PC-9 (cell line): Measurements from ENCODE around the gene SLC22A23. TPM values are rescaled to one million over a fixed set of nuclear protein-coding genes. Genes with fewer than 3 reads are reported as not detected.

Experiments used
- Bru-seq: library from RNA; stranded (reverse); fragments of 400-500 nt; gene quantifications from one replicate; lab custom pipeline; 2021; lab: Mats Ljungman, UMichigan
- BruChase-seq, 2 experiments: library from RNA; stranded (reverse); fragments of 400-500 nt; gene quantifications; one replicate each; lab custom pipeline; 2021; lab: Mats Ljungman, UMichigan
- BruUV-seq: library from RNA; stranded (reverse); fragments of 400-500 nt; replicated peaks from 2 replicates; lab custom pipeline; 2021; lab: Mats Ljungman, UMichigan
- CTCF ChIA-PET: fragments of 300-600 bp; sonication (Branson Sonifier 250); formaldehyde crosslinking; loops from one replicate; lab custom pipeline; 2022; ENCODE audit warnings: antibody characterized with exemption; lab: Charles Lee
- POLR2A ChIA-PET: fragments of 300-600 bp; sonication (Branson Sonifier 250); formaldehyde crosslinking; loops from one replicate; lab custom pipeline; 2022; ENCODE audit warnings: antibody characterized with exemption; ENCODE audit not compliant: unreplicated experiment; lab: Charles Lee
- DNase-seq, 2 experiments: peaks; one replicate each; pipeline versions ENCODE4 v3.0.0 to v3.0.0-alpha.2; 2015 to 2022; ENCODE audit warnings: mixed read lengths in 1 of 2
- H2AFZ ChIP-seq: fragments of 200-600 bp; sonication (generic); 2 replicates; pipeline ENCODE4 v1.8.1; 2017; ENCODE audit warnings: antibody characterized with exemption
- H3F3A ChIP-seq: fragments of 200-600 bp; sonication (generic); 2 replicates; pipeline ENCODE4 v1.8.1; 2017; ENCODE audit warnings: antibody characterized with exemption, mild to moderate bottlenecking, low read depth; ENCODE audit not compliant: insufficient read depth
- H3K27ac ChIP-seq: fragments of 200-600 bp; sonication (generic); 2 replicates; pipeline ENCODE4 v1.6.1; 2016; ENCODE audit warnings: mixed run types
- H3K27me3 ChIP-seq: fragments of 200-600 bp; sonication (generic); 2 replicates; pipeline ENCODE4 v1.6.1; 2016; ENCODE audit warnings: low read depth, mixed run types; ENCODE audit not compliant: insufficient read depth
- H3K36me3 ChIP-seq: fragments of 200-600 bp; sonication (generic); 2 replicates; pipeline ENCODE4 v1.6.1; 2016; ENCODE audit warnings: low read depth, mixed run types
- H3K4me1 ChIP-seq: fragments of 200-600 bp; sonication (generic); replicated peaks from 2 replicates; pipeline ENCODE4 v1.6.1; 2016; ENCODE audit warnings: mixed run types; ENCODE audit not compliant: insufficient read depth
- H3K4me2 ChIP-seq: fragments of 200-600 bp; sonication (generic); 2 replicates; pipeline ENCODE4 v1.6.1; 2017; ENCODE audit warnings: mixed run types
- H3K4me3 ChIP-seq: fragments of 200-600 bp; sonication (generic); 2 replicates; pipeline ENCODE4 v1.6.1; 2016; ENCODE audit warnings: mixed run types
- H3K79me2 ChIP-seq: fragments of 200-600 bp; sonication (generic); 2 replicates; pipeline ENCODE4 v1.6.1; 2017; ENCODE audit warnings: low read depth, mixed run types
- H3K9me2 ChIP-seq: fragments of 200-600 bp; sonication (generic); 2 replicates; pipeline ENCODE4 v1.8.1; 2017; ENCODE audit warnings: mild to moderate bottlenecking; ENCODE audit not compliant: insufficient read depth
- H3K9me3 ChIP-seq: fragments of 200-600 bp; sonication (generic); 2 replicates; pipeline ENCODE4 v1.8.1; 2016; ENCODE audit warnings: low read depth; ENCODE audit not compliant: insufficient read depth
- H4K20me1 ChIP-seq: fragments of 200-600 bp; sonication (generic); 2 replicates; pipeline ENCODE4 v1.8.1; 2017; ENCODE audit not compliant: insufficient read depth
- EZH2 ChIP-seq: fragments of 200-600 bp; sonication (generic); IDR thresholded peaks from 2 replicates; pipeline ENCODE4 v1.8.0; 2017; ENCODE audit warnings: antibody characterized with exemption, low read depth
- intact Hi-C: fragments of 100-400 bp; cut with micrococcal nuclease; formaldehyde crosslinking; loops from one replicate; pipeline ENCODE4 v1.10.0; 2022; ENCODE audit not compliant: unreplicated experiment
- long read RNA-seq: library from polyadenylated mRNA; stranded (forward); transcript quantifications from one replicate; pipeline ENCODE4 v2.0.0, GENCODE V29; 2022
- total RNA-seq: library from RNA; stranded (reverse); gene quantifications from 2 replicates; pipeline ENCODE4 v1.2.3, GENCODE V29; 2021
- TF ChIP-seq, protein P1 (sequence below): fragments of 200-600 bp; sonication (generic); conservative IDR thresholded peaks from 2 replicates; pipeline ENCODE4 v1.6.1; 2017; ENCODE audit warnings: mixed run types, antibody characterized with exemption, mild to moderate bottlenecking, moderate library complexity

SLC22A23 gene, protein sequence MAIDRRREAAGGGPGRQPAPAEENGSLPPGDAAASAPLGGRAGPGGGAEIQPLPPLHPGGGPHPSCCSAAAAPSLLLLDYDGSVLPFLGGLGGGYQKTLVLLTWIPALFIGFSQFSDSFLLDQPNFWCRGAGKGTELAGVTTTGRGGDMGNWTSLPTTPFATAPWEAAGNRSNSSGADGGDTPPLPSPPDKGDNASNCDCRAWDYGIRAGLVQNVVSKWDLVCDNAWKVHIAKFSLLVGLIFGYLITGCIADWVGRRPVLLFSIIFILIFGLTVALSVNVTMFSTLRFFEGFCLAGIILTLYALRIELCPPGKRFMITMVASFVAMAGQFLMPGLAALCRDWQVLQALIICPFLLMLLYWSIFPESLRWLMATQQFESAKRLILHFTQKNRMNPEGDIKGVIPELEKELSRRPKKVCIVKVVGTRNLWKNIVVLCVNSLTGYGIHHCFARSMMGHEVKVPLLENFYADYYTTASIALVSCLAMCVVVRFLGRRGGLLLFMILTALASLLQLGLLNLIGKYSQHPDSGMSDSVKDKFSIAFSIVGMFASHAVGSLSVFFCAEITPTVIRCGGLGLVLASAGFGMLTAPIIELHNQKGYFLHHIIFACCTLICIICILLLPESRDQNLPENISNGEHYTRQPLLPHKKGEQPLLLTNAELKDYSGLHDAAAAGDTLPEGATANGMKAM
- total RNA-seq = 13.5 and 16.3 TPM in 2 replicates
- percentile 58 among the genes with signal in this experiment for Bru-seq, nascent RNA
- percentile 68 among the genes with signal in this experiment for BruChase-seq, experiment 1, labeled RNA remaining after a 2-hour chase
- percentile 59 among the genes with signal in this experiment for BruChase-seq, experiment 2, labeled RNA remaining after a 6-hour chase
- long read RNA-seq, full-length matches to known transcripts = 2 of 6 reads
- long read RNA-seq, partial matches to known transcripts = 0 of 6 reads
- long read RNA-seq, other reads (novel, unspliced or antisense) = 4 of 6 reads

DNA sequence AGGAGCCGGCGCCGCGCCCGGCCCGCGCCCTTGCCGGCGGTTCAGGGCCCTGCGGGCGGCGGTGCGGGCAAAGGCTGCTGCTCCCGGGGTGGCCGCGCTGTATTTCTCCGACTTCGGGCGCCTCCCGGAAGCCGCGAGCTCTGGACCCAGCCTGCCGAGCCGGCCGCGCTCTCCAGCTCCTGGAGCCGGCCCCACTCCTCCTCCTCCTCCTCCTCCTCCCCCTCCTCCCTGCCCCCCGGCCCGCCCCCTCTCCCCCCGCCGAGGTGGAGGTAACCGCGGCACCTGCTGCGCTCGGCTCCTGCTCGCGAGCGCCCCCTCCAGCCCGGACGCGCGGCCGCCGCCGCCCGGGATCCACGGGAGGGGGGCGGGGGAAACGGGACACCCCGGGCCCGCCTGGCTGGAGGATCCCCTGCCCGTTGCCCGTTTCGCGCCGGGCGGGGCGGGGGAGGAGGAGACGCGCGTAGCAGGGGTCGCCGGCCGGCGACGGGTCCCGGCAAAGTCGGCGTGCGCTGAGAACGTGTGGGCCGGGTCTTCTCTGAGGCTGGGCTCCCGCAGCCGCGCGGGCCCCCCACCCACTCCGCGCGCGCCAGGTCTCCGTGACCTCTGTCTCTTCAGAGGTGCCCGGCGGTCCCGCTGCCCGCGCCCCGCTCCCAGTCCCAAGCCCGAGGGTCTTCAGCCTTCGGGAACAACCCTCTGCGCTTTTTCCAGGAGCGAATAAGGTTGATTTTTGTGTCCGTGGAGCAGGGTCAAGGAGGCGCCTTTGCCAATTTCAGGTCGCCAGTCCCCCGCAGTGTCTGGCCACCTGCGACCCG, at the start of gene SLC22A23:
Gene SLC22A23, minus strand, starts transcription at position 153 of the 812 bp plus-strand sequence. CDS start 491 bp downstream, outside the sequence.
- ChIA-PET CTCF (interaction anchor here (0.5 to 1.0 kb wide), 14 partner anchors 15 to 1472 kb away, joined by 3 to 9 read pairs (median 4); no protein-coding TSS in a partner anchor), POLR2A (interaction anchor here (0.6 to 0.7 kb wide), 2 partner anchors 15 to 62 kb away, joined by 3 to 5 read pairs; no protein-coding TSS in a partner anchor)
- Histone ChIP-seq H3K4me1 (peaks cover 14% of the 10 kb centered on the region), H3K79me2 (peaks cover 23% of the 10 kb centered on the region), H4K20me1 (no peaks in the 10 kb centered on the region; the same call in 1 of the 2 replicates), H3K36me3 (no peaks in the 10 kb centered on the region), H3K9me2 (no peaks in the 10 kb centered on the region), H2AFZ (peak within 1 kb of the TSS; percentile 91), H3K27ac (no peak within 1 kb of the TSS), H3K27me3 (no peaks in the 10 kb centered on the region), H3K4me2 (peak within 1 kb of the TSS; percentile 97), H3K9me3 (no peaks in the 10 kb centered on the region), H3K4me3 (peak within 1 kb of the TSS; percentile 84), H3F3A (no peaks in the 10 kb centered on the region)
- intact Hi-C loops = loop anchor here (1.0 to 5.0 kb wide), 5 partner anchors 38 to 275 kb away; no protein-coding TSS in a partner anchor
- peak; percentile 47 to 83 for DNase-seq
- TF ChIP-seq EZH2 = no peak
- TF ChIP-seq, protein P1, sequence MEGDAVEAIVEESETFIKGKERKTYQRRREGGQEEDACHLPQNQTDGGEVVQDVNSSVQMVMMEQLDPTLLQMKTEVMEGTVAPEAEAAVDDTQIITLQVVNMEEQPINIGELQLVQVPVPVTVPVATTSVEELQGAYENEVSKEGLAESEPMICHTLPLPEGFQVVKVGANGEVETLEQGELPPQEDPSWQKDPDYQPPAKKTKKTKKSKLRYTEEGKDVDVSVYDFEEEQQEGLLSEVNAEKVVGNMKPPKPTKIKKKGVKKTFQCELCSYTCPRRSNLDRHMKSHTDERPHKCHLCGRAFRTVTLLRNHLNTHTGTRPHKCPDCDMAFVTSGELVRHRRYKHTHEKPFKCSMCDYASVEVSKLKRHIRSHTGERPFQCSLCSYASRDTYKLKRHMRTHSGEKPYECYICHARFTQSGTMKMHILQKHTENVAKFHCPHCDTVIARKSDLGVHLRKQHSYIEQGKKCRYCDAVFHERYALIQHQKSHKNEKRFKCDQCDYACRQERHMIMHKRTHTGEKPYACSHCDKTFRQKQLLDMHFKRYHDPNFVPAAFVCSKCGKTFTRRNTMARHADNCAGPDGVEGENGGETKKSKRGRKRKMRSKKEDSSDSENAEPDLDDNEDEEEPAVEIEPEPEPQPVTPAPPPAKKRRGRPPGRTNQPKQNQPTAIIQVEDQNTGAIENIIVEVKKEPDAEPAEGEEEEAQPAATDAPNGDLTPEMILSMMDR = peak; percentile 58; the same call in 1 of the 2 replicates
- BruUV-seq = no TSS peak

DNA sequence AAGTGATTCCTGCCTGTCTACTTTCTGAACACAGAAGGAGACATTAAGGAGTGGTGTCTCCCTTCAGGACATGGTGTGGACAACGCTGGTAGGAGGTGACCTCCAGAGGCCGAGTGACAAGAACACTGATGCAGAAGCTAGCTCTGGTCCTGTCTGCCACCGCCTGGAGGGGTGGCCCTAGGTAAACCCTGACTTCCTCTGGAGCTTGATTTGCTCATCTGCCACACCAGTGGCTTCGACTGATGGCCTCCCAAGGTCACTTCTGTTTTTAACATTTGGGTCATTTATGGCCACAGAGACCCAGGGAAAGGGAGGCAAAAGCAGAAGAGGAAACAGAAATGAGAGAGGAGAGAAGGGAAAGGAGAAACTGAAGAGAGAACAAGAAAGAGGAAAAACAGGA, 49.4 kb upstream of the SLC22A23 start:
- intact Hi-C loops = no loop called here
- H3K27me3 ChIP-seq = no peaks in the 10 kb centered on the region
- H3K9me2 ChIP-seq = no peaks in the 10 kb centered on the region
- no peaks in the 10 kb centered on the region for H4K20me1 ChIP-seq
- H3K9me3 ChIP-seq = no peaks in the 10 kb centered on the region
- H2AFZ ChIP-seq = no peak overlapping the region
- H3K36me3 ChIP-seq = no peaks in the 10 kb centered on the region
- peaks cover 3% of the 10 kb centered on the region for H3F3A ChIP-seq
- H3K27ac ChIP-seq = no peak overlapping the region
- H3K79me2 ChIP-seq = no peaks in the 10 kb centered on the region
- H3K4me1 ChIP-seq = peaks cover 8% of the 10 kb centered on the region
- CTCF ChIA-PET = no interaction called here
- no peak overlapping the region for H3K4me2 ChIP-seq
- H3K4me3 ChIP-seq = no peak overlapping the region
- no peak for TF ChIP-seq EZH2
- TF ChIP-seq, protein P1 = no peak
- POLR2A ChIA-PET = no interaction called here
- BruUV-seq = no TSS peak
- no peak for DNase-seq
